ENCODE data around the gene SLC25A1. TPM values are rescaled to one million over a fixed set of nuclear protein-coding genes. Genes with fewer than 3 reads are reported as not detected.

Gene SLC25A1
- total and polyA plus RNA-seq, 2 donors (not counting 1 experiment from before 2014, with no cell fraction given): 41.3 to 47.7 TPM

GRCh38 chr22:19183216-19183615 lies 4.7 kb upstream of the SLC25A1 start:
- no peak for ATAC-seq (ENCODE audit: low read depth)
- intact Hi-C loops (cut with micrococcal nuclease): no loop called here
- Histone ChIP-seq H3K27ac (ENCODE audit: low read length in 2 of 2) (no peak overlapping the region), H3K9ac (ENCODE audit: low read length) (no peak overlapping the region), H3K27me3 (replicated peaks in 1 of 4; ENCODE audit: control extremely low read depth in 1 of 4, control insufficient read depth in 3 of 4, insufficient read depth in 4 of 4, low read length in 3 of 4) (no peaks in the 10 kb centered on the region), H3K4me2 (replicated peaks; ENCODE audit: low read depth, low read length, poor library complexity, severe bottlenecking) (no peak overlapping the region), H2AFZ (ENCODE audit: insufficient read depth, low read depth, low read length, poor library complexity, severe bottlenecking) (no peak overlapping the region), H3K4me3 (ENCODE audit: control extremely low read depth in 1 of 5, extremely low read depth in 1 of 5, insufficient read depth in 1 of 5, low read depth in 2 of 5, low read length in 4 of 5) (no peak overlapping the region), H3K9me3 (ENCODE audit: control extremely low read depth in 1 of 3, control insufficient read depth in 2 of 3, insufficient read depth in 1 of 3, low read length in 2 of 3) (peaks cover 0 to 3% (median 0%) of the 10 kb centered on the region in 3 donors), H3K4me1 (ENCODE audit: control insufficient read depth in 2 of 2, insufficient read depth in 2 of 2, low read length in 2 of 2) (peaks cover 0 to 8% of the 10 kb centered on the region in 2 donors), H3K36me3 (replicated peaks in 1 of 2; ENCODE audit: control extremely low read depth in 1 of 2, control insufficient read depth in 1 of 2, extremely low read depth in 1 of 2, insufficient read depth in 2 of 2, low read length in 1 of 2) (no peaks in the 10 kb centered on the region), H4K20me1 (ENCODE audit: control insufficient read depth, insufficient read depth, low read length, poor library complexity, severe bottlenecking) (no peaks in the 10 kb centered on the region), H3K79me2 (ENCODE audit: control insufficient read depth, insufficient read depth, low read length) (no peaks in the 10 kb centered on the region)
- peaks cover 6% of the 10 kb centered on the region for H3K4me1 Mint-ChIP-seq
- H3K27me3 Mint-ChIP-seq: no peaks in the 10 kb centered on the region
- H3K9me3 Mint-ChIP-seq (ENCODE audit: insufficient read depth): no peaks in the 10 kb centered on the region
- POLR2A ChIA-PET: no interaction called here
- H3K27ac Mint-ChIP-seq: no peak overlapping the region
- no peak for TF ChIP-seq CTCF (IDR thresholded peaks at IDR 0.05)
- TF ChIP-seq EZH2 (IDR thresholded peaks at IDR 0.05; ENCODE audit: borderline replicate concordance, insufficient read depth, low read depth, low read length, poor library complexity, severe bottlenecking): no peak
- no peak overlapping the region for H3K4me3 Mint-ChIP-seq
- WGBS (ENCODE audit: insufficient coverage): 93% methylated on average over 9 of the region's 9 CpGs
- no peak for DNase-seq
- CTCF ChIA-PET: interaction anchor here (1.0 to 1.4 kb wide), 2 partner anchors 39 to 447 kb away, joined by 3 to 4 read pairs; partner anchors contain the start of gene ESS2

- Histone ChIP-seq H3K4me1 (ENCODE audit: control insufficient read depth in 2 of 2, insufficient read depth in 2 of 2, low read length in 2 of 2) (peaks cover 2 to 11% of the 10 kb centered on the region in 2 donors), H3K4me2 (replicated peaks; ENCODE audit: low read depth, low read length, poor library complexity, severe bottlenecking) (no peak overlapping the region), H3K36me3 (replicated peaks in 1 of 2; ENCODE audit: control extremely low read depth in 1 of 2, control insufficient read depth in 1 of 2, extremely low read depth in 1 of 2, insufficient read depth in 2 of 2, low read length in 1 of 2) (no peaks in the 10 kb centered on the region), H3K9ac (ENCODE audit: low read length) (no peak overlapping the region), H3K79me2 (ENCODE audit: control insufficient read depth, insufficient read depth, low read length) (peaks cover 4% of the 10 kb centered on the region), H2AFZ (ENCODE audit: insufficient read depth, low read depth, low read length, poor library complexity, severe bottlenecking) (no peak overlapping the region), H3K9me3 (ENCODE audit: control extremely low read depth in 1 of 3, control insufficient read depth in 2 of 3, insufficient read depth in 1 of 3, low read length in 2 of 3) (peaks cover 0 to 3% (median 0%) of the 10 kb centered on the region in 3 donors), H3K27me3 (replicated peaks in 1 of 4; ENCODE audit: control extremely low read depth in 1 of 4, control insufficient read depth in 3 of 4, insufficient read depth in 4 of 4, low read length in 3 of 4) (no peaks in the 10 kb centered on the region), H4K20me1 (ENCODE audit: control insufficient read depth, insufficient read depth, low read length, poor library complexity, severe bottlenecking) (peaks cover 2% of the 10 kb centered on the region), H3K27ac (ENCODE audit: low read length in 2 of 2) (no peak overlapping the region), H3K4me3 (ENCODE audit: control extremely low read depth in 1 of 5, extremely low read depth in 1 of 5, insufficient read depth in 1 of 5, low read depth in 2 of 5, low read length in 4 of 5) (no peak overlapping the region)
- intact Hi-C loops (cut with micrococcal nuclease): no loop called here
- H3K9me3 Mint-ChIP-seq (ENCODE audit: insufficient read depth): no peaks in the 10 kb centered on the region
- ChIA-PET POLR2A (no interaction called here), CTCF (interaction anchor here (1.0 to 1.4 kb wide), 2 partner anchors 38 to 447 kb away, joined by 3 to 4 read pairs; partner anchors contain the start of gene ESS2)
- no peaks in the 10 kb centered on the region for H3K27me3 Mint-ChIP-seq
- H3K27ac Mint-ChIP-seq: no peak overlapping the region
- ATAC-seq (ENCODE audit: low read depth) (no peak), DNase-seq (no peak)
- TF ChIP-seq CTCF (IDR thresholded peaks at IDR 0.05) (no peak), EZH2 (IDR thresholded peaks at IDR 0.05; ENCODE audit: borderline replicate concordance, insufficient read depth, low read depth, low read length, poor library complexity, severe bottlenecking) (no peak)
- H3K4me3 Mint-ChIP-seq: no peak overlapping the region
- WGBS (ENCODE audit: insufficient coverage): 57% methylated on average over 6 of the region's 9 CpGs
- H3K4me1 Mint-ChIP-seq: peaks cover 6% of the 10 kb centered on the region
These were observed 4.1 kb upstream of the SLC25A1 start for GRCh38 chr22:19182472-19183157.
